ENCODE measurements around the gene KRT4. TPM values are rescaled to one million over a fixed set of nuclear protein-coding genes. Genes with fewer than 3 reads are reported as not detected.

KRT4 gene
- total RNA-seq, 1 donor, result not detected

GRCh38 chr12:52791271-52792184, 22.4 kb downstream of the KRT4 start:
- H3K4me3 ChIP-seq (ENCODE audit: low read depth, low read length), result no peak overlapping the region
- no peak for DNase-seq (ENCODE audit: low read depth)
- TF ChIP-seq CTCF (IDR thresholded peaks at IDR 0.05; ENCODE audit: insufficient read depth, low read depth, low read length), result no peak

- H3K4me3 ChIP-seq (ENCODE audit: low read depth, low read length), result no peak overlapping the region
- TF ChIP-seq CTCF (IDR thresholded peaks at IDR 0.05; ENCODE audit: insufficient read depth, low read depth, low read length), result no peak
- DNase-seq (ENCODE audit: low read depth), result peak; percentile 24
Measured at GRCh38 chr12:52790427-52791270, 23.3 kb downstream of the KRT4 start.

- no peak for DNase-seq (ENCODE audit: low read depth)
- no peak overlapping the region for H3K4me3 ChIP-seq (ENCODE audit: low read depth, low read length)
- TF ChIP-seq CTCF (IDR thresholded peaks at IDR 0.05; ENCODE audit: insufficient read depth, low read depth, low read length), result no peak
Measured at GRCh38 chr12:52789637-52790426, 24.1 kb downstream of the KRT4 start.

- no peak for TF ChIP-seq CTCF (IDR thresholded peaks at IDR 0.05; ENCODE audit: insufficient read depth, low read depth, low read length)
Measured at GRCh38 chr12:52788876-52789636, 24.9 kb downstream of the KRT4 start.

GRCh38 chr12:52788192-52788875, 25.6 kb downstream of the KRT4 start:
- DNase-seq (ENCODE audit: low read depth), result no peak
- no peak for TF ChIP-seq CTCF (IDR thresholded peaks at IDR 0.05; ENCODE audit: insufficient read depth, low read depth, low read length)
- no peak overlapping the region for H3K4me3 ChIP-seq (ENCODE audit: low read depth, low read length)

More at GRCh38 chr12:52788876-52789636, 24.9 kb downstream of the KRT4 start:
- H3K4me3 ChIP-seq (ENCODE audit: low read depth, low read length), result no peak overlapping the region
- no peak for DNase-seq (ENCODE audit: low read depth)

All from fibroblast of villous mesenchyme (primary cell).